Activated T-cell treated with anti-CD3 and anti-CD28 coated beads for 48 hours (primary cell): ENCODE data around the gene AMER2.
"Not testable (repeated sequence)": the region's sequence is repeated elsewhere in the genome, so short reads cannot be mapped to it uniquely, and the experiment has no call there.

Experiments used
- DNase-seq: peaks from one replicate; pipeline ENCODE4 v3.0.0-alpha.2; 2020; ENCODE audit warnings: low read depth

Gene AMER2

GRCh38 chr13:25181597-25181996 is 9.5 kb upstream of the AMER2 start:
- no peak for DNase-seq

- DNase-seq = no peak
These were observed 8.9 kb upstream of the AMER2 start for GRCh38 chr13:25180775-25181537.

GRCh38 chr13:25179832-25180774 is 8.0 kb upstream of the AMER2 start:
- DNase-seq = no peak

GRCh38 chr13:25179011-25179410 is 6.9 kb upstream of the AMER2 start:
- no peak for DNase-seq

GRCh38 chr13:25178070-25178469 is 6.0 kb upstream of the AMER2 start:
- DNase-seq = no peak

GRCh38 chr13:25177636-25178035 is 5.5 kb upstream of the AMER2 start:
- no peak for DNase-seq

- DNase-seq = no peak
These were observed 4.9 kb upstream of the AMER2 start for GRCh38 chr13:25177012-25177411.

- DNase-seq = no peak
These were observed 3.3 kb upstream of the AMER2 start for GRCh38 chr13:25175431-25175830.

- no peak for DNase-seq
These were observed 2.9 kb upstream of the AMER2 start for GRCh38 chr13:25175026-25175425.

GRCh38 chr13:25174304-25174703 is 2.2 kb upstream of the AMER2 start:
- DNase-seq = no peak

GRCh38 chr13:25172303-25172630 is 179 bp upstream of the AMER2 start:
- DNase-seq = no peak

- DNase-seq = no peak
These were observed 945 bp downstream of the AMER2 start for GRCh38 chr13:25171170-25171516.

GRCh38 chr13:25170554-25171111 is 1.5 kb downstream of the AMER2 start:
- no peak for DNase-seq

- no peak for DNase-seq
These were observed 2.0 kb downstream of the AMER2 start for GRCh38 chr13:25169951-25170553.

GRCh38 chr13:25169356-25169755 is 2.7 kb downstream of the AMER2 start:
- DNase-seq = no peak

- no peak for DNase-seq
These were observed 3.3 kb downstream of the AMER2 start for GRCh38 chr13:25168790-25169189.

- no peak for DNase-seq
These were observed 4.5 kb downstream of the AMER2 start for GRCh38 chr13:25167382-25168174.

- no peak for DNase-seq
These were observed 5.8 kb downstream of the AMER2 start for GRCh38 chr13:25166306-25166705.

GRCh38 chr13:25165663-25166062 is 6.4 kb downstream of the AMER2 start:
- DNase-seq = no peak

- DNase-seq = not testable (repeated sequence)
These were observed 6.9 kb downstream of the AMER2 start for GRCh38 chr13:25165163-25165562.

- no peak for DNase-seq
These were observed 14.4 kb downstream of the AMER2 start for GRCh38 chr13:25157681-25158080.

GRCh38 chr13:25153736-25154135 is 18.4 kb downstream of the AMER2 start:
- DNase-seq = no peak
